NT2/D1 (cell line): ENCODE data around the gene LIPJ.

Experiments
- YY1 ChIP-seq: IDR thresholded peaks from 2 replicates; pipeline ENCODE4 v1.6.1; 2011; ENCODE audit not compliant: insufficient read length, insufficient read depth
- ZNF274 ChIP-seq: IDR thresholded peaks from 2 replicates; pipeline ENCODE4 v1.6.1; 2011; ENCODE audit warnings: mild to moderate bottlenecking, low read depth, low read length

GRCh38 chr10:88541116-88541626 lies 45.4 kb upstream of the LIPJ start:
- no peak for TF ChIP-seq YY1
- TF ChIP-seq ZNF274 = no peak
